ENCODE measurements around the gene ADGRV1.

Gene ADGRV1

DNA sequence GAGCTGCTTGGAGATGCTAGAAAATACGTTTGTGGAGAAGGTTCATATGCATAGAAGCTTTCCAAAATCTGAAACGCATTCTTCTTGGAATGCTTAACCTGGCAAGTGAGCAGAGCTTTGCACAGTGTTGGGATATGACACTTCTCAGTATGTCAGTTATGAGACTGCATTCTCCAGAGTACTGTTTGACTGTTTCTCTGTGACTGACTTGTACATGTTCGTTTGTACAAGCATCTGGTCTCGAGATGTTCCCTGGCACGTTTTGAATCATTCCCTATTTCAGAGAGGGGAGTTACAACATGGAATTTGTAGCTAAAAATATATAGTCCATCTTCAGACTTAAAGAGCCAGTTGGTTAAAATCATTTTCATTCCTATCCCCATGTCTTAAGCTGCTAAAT lies 552.1 kb downstream of the ADGRV1 start:
- TF ChIP-seq TAF1 (IDR thresholded peaks at IDR 0.05; ENCODE audit: borderline replicate concordance, insufficient read depth, low read length) = no peak
- TF ChIP-seq POLR2AphosphoS5 (IDR thresholded peaks at IDR 0.05; ENCODE audit: low read depth, low read length) = no peak
- TF ChIP-seq, protein P1, sequence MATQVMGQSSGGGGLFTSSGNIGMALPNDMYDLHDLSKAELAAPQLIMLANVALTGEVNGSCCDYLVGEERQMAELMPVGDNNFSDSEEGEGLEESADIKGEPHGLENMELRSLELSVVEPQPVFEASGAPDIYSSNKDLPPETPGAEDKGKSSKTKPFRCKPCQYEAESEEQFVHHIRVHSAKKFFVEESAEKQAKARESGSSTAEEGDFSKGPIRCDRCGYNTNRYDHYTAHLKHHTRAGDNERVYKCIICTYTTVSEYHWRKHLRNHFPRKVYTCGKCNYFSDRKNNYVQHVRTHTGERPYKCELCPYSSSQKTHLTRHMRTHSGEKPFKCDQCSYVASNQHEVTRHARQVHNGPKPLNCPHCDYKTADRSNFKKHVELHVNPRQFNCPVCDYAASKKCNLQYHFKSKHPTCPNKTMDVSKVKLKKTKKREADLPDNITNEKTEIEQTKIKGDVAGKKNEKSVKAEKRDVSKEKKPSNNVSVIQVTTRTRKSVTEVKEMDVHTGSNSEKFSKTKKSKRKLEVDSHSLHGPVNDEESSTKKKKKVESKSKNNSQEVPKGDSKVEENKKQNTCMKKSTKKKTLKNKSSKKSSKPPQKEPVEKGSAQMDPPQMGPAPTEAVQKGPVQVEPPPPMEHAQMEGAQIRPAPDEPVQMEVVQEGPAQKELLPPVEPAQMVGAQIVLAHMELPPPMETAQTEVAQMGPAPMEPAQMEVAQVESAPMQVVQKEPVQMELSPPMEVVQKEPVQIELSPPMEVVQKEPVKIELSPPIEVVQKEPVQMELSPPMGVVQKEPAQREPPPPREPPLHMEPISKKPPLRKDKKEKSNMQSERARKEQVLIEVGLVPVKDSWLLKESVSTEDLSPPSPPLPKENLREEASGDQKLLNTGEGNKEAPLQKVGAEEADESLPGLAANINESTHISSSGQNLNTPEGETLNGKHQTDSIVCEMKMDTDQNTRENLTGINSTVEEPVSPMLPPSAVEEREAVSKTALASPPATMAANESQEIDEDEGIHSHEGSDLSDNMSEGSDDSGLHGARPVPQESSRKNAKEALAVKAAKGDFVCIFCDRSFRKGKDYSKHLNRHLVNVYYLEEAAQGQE (IDR thresholded peaks at IDR 0.05; ENCODE audit: insufficient read depth in 1 of 2, low read depth in 2 of 2, low read length in 2 of 2) = no peak
- TF ChIP-seq FOXP2 (optimal IDR thresholded peaks at IDR 0.05; ENCODE audit: borderline replicate concordance, extremely low read depth, extremely low read length, insufficient read depth) = no peak
- no peak for TF ChIP-seq SIN3A (IDR thresholded peaks at IDR 0.05; ENCODE audit: borderline replicate concordance, insufficient read depth, low read length)

DNA sequence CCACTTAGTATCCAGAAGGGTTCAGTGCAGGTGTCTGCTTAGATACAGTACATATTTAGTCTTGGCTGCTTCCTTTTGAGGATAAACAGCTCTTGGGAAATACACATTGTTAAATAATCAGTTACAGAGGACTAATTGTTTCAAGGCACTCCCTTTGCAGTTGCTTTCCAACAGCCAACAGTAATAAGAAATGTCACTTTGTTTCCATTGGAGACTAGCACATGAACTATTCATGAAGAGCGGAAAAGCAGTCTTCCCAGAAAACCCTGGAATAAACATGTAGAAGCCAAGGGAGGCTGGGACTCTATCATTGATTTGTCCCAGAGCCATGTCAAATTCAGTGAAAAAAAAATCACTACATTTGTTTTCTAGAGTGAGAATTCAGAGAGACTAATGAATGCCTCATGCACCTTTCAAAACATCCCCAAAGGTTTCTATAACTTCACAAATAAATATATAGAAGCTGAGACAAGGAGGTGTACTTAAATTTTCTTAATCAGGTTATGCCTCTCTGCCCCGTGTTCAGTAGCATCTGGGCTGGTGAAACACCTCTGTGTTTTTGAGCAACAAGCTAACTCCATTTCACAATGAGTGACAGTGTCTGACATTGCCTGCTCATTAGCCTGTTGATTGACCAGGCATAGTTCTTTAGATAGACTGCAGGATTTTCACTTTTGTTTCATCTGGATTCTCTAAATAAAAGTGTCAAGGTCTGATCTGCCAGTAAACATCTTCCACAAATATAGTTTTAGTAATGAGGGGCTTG lies 553.1 kb downstream of the ADGRV1 start:
- TF ChIP-seq POLR2AphosphoS5 (IDR thresholded peaks at IDR 0.05; ENCODE audit: low read depth, low read length) = no peak
- no peak for TF ChIP-seq SIN3A (IDR thresholded peaks at IDR 0.05; ENCODE audit: borderline replicate concordance, insufficient read depth, low read length)
- TF ChIP-seq FOXP2 (optimal IDR thresholded peaks at IDR 0.05; ENCODE audit: borderline replicate concordance, extremely low read depth, extremely low read length, insufficient read depth) = no peak
- TF ChIP-seq TAF1 (IDR thresholded peaks at IDR 0.05; ENCODE audit: borderline replicate concordance, insufficient read depth, low read length) = no peak
- TF ChIP-seq, protein P1 (IDR thresholded peaks at IDR 0.05; ENCODE audit: insufficient read depth in 1 of 2, low read depth in 2 of 2, low read length in 2 of 2) = no peak

DNA sequence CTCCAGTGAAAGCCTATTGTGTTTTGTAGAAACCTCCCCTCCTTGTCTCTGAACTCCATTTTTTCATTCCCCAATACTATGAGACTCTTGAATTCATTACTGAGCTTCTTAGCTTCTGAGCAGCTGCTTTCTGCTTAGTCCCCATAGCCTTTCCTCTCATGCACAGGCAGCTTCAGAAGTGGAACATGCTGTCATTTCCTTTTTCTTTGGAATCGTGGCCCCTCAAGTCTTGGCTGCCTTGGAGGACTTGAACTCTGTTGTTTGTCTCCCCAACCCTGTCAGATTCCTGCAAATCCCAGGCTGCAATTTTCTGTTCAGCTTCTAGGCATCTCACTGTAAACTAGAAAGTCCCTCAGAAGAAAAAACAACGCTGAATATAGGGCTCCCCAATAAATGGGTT lies 556.1 kb downstream of the ADGRV1 start:
- TF ChIP-seq POLR2AphosphoS5 (IDR thresholded peaks at IDR 0.05; ENCODE audit: low read depth, low read length) = no peak
- TF ChIP-seq, protein P1 (IDR thresholded peaks at IDR 0.05; ENCODE audit: insufficient read depth in 1 of 2, low read depth in 2 of 2, low read length in 2 of 2) = no peak
- no peak for TF ChIP-seq SIN3A (IDR thresholded peaks at IDR 0.05; ENCODE audit: borderline replicate concordance, insufficient read depth, low read length)
- TF ChIP-seq TAF1 (IDR thresholded peaks at IDR 0.05; ENCODE audit: borderline replicate concordance, insufficient read depth, low read length) = no peak
- no peak for TF ChIP-seq FOXP2 (optimal IDR thresholded peaks at IDR 0.05; ENCODE audit: borderline replicate concordance, extremely low read depth, extremely low read length, insufficient read depth)

DNA sequence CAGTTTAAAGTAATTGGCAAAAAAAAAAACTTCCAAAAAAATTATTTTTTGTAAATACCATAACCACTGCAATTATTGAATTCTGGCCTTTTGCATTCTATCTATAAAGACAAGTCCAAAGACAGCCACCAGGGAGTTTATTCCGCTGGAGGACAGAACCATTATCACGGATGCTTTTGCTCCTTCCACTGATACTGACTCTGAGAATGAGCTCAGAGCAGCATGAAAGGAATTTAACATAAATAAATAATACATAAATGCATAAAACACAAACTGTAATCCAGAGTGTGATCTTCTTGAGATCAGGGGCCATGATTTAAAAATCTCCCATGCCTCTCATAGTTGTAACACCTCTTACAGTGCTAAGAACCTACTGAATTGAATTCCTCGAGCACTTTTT lies 559.8 kb downstream of the ADGRV1 start:
- no peak for TF ChIP-seq FOXP2 (optimal IDR thresholded peaks at IDR 0.05; ENCODE audit: borderline replicate concordance, extremely low read depth, extremely low read length, insufficient read depth)

DNA sequence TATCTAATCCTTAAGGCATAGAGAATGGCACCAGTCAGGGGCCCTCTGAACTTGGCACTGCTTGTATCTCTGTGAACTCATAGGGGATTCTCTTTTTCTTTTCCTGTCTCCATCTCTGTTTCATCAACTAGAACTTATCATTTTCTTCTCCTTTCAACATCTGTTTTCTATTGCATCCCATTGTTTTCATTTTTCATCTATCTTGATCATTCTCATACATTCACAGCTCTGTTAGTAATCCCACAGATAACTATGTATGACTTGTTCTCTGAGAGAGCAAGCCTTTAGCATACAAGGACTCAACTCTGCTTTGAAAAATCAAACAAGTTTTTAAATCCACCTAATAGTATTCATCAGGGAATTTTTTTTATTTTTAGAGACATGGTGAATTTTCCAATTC lies 560.2 kb downstream of the ADGRV1 start:
- TF ChIP-seq FOXP2 (optimal IDR thresholded peaks at IDR 0.05; ENCODE audit: borderline replicate concordance, extremely low read depth, extremely low read length, insufficient read depth) (no peak), SIN3A (IDR thresholded peaks at IDR 0.05; ENCODE audit: borderline replicate concordance, insufficient read depth, low read length) (no peak), POLR2AphosphoS5 (IDR thresholded peaks at IDR 0.05; ENCODE audit: low read depth, low read length) (no peak), TAF1 (IDR thresholded peaks at IDR 0.05; ENCODE audit: borderline replicate concordance, insufficient read depth, low read length) (no peak)
- TF ChIP-seq, protein P1 (IDR thresholded peaks at IDR 0.05; ENCODE audit: insufficient read depth in 1 of 2, low read depth in 2 of 2, low read length in 2 of 2) = no peak

Data from PFSK-1 (cell line).